ENCODE results near the gene XRCC5.

Gene XRCC5

DNA sequence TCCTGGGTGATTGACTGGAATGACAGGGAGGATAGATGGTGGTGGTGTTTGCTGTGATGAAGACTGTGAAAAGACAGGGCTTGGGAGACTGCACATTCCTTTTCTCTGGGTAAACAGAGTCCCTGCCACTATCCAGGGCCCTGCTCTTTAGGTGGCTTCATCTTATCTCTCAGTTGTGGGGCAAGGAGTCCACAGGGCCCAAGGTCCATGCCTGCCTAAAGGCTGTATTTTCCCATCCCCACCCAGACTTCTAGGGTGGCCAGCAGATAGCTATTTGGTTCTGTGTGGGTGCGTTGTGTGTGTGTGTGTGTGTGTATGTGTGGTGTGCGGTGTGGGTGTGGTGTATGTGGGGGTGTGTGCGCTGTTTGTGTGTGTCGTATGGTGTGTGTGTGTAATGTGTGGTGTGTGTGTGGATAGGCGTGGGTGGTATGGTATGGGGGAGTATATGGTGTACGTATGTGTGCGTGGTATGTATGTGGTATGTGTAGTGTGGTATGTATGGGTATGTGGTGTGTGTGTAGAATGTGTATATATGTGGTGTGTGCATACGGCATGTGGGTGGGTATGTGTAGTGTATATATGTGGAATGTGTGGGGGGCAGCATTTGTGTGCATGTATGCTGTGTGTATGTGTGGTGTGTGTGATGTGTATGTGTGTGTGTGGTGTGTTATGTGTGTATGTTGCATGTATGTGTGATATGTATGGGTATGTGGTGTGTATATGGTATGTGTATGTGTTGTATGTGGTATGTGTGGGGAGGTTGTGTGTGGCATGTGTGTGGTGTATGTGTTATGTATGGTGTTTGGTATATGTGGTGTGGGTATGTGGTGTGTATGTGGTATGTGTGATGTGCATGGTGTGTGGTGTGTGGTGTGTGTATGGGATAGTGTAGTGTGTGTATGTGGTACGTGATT lies 10.5 kb upstream of the XRCC5 start:
- FAIRE-seq: no peak

DNA sequence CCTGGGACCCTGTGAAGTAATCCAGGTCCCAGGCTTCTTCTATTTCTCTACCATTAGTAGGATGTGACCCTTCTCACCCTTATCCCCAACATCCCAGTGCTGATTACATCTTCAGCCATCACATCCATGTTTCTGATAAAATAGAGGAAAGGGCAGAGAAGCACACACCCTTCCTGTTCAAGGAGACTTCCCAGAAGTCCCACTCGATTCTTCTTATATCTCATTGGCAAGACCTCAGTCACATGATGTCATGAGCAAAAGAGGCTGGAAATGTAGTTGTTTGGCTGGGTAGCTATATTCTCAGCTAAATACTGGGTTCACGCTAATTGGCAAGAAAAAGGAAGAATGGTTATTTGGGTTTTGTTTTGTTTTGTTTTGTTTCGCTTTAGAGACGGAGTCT lies 8.0 kb upstream of the XRCC5 start:
- FAIRE-seq: no peak
- no peak for DNase-seq (ENCODE audit: insufficient read length, low spot score)
- TF ChIP-seq, protein P1, sequence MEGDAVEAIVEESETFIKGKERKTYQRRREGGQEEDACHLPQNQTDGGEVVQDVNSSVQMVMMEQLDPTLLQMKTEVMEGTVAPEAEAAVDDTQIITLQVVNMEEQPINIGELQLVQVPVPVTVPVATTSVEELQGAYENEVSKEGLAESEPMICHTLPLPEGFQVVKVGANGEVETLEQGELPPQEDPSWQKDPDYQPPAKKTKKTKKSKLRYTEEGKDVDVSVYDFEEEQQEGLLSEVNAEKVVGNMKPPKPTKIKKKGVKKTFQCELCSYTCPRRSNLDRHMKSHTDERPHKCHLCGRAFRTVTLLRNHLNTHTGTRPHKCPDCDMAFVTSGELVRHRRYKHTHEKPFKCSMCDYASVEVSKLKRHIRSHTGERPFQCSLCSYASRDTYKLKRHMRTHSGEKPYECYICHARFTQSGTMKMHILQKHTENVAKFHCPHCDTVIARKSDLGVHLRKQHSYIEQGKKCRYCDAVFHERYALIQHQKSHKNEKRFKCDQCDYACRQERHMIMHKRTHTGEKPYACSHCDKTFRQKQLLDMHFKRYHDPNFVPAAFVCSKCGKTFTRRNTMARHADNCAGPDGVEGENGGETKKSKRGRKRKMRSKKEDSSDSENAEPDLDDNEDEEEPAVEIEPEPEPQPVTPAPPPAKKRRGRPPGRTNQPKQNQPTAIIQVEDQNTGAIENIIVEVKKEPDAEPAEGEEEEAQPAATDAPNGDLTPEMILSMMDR (IDR thresholded peaks at IDR 0.05; ENCODE audit: insufficient read depth, missing control alignments): no peak

More for the DNA sequence above, 10.5 kb upstream of the XRCC5 start:
- TF ChIP-seq, protein P1 (IDR thresholded peaks at IDR 0.05; ENCODE audit: insufficient read depth, missing control alignments): no peak
- no peak for DNase-seq (ENCODE audit: insufficient read length, low spot score)

DNA sequence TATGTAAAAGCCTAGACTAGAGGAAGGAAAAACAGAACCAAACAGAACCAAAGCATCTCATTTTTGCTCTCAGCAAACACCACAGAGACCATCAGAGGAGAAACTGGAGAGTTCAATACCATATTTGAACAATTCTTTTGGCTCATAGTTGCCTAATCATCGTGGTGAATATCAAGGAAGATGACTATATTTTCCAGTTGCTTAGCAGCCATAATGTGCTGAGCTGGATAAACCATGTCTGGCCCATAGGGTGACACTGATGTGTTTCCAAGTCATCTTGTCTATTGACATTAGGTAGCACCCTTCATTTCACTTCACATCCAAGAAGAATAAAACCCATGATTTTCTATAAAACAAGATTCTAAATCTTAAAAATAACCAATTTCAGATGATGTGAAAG lies 5.9 kb upstream of the XRCC5 start:
- FAIRE-seq: no peak
- TF ChIP-seq, protein P1 (IDR thresholded peaks at IDR 0.05; ENCODE audit: insufficient read depth, missing control alignments): no peak
- no peak for DNase-seq (ENCODE audit: insufficient read length, low spot score)

DNA sequence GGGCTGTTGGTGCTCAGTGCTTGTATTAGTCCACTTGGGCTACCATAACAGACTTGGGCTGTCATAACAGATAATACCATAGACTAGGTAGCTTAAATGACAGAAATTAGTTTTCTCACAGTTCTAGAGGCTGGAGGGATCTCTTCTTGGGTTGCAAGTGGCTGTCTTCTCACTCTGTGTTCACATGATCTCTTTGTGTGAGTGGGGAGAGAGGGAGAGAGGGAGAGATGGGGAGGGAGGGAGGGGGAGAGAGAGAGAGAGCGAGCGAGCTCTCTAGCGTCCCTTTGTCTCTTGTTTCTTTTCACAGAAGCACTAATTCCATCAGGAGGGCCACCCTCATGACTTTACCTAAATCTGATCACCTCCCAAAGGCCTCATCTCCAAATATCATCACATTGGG lies 4.5 kb upstream of the XRCC5 start:
- no peak for FAIRE-seq

DNA sequence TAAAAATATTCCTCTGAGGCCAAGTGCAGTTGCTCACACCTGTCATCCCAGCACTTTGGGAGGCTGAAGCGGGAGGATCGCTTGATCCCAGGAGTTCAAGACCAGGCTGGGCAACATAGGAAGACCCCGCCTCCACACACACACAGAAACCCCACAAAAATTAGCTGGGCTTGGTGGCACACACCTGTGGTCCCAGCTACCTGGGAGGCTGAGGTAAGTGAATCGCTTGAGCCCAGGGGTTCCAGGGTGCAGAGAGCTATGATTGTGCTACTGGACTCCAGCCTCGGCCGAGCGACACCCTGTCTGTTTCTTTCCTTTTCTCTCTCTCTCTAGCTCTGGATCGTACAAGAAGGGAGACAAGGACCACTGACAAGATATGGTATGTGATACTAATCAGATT lies 1.8 kb upstream of the XRCC5 start:
- FAIRE-seq: no peak

More for the DNA sequence above, 4.5 kb upstream of the XRCC5 start:
- TF ChIP-seq, protein P1 (IDR thresholded peaks at IDR 0.05; ENCODE audit: insufficient read depth, missing control alignments): no peak
- no peak for DNase-seq (ENCODE audit: insufficient read length, low spot score)

DNA sequence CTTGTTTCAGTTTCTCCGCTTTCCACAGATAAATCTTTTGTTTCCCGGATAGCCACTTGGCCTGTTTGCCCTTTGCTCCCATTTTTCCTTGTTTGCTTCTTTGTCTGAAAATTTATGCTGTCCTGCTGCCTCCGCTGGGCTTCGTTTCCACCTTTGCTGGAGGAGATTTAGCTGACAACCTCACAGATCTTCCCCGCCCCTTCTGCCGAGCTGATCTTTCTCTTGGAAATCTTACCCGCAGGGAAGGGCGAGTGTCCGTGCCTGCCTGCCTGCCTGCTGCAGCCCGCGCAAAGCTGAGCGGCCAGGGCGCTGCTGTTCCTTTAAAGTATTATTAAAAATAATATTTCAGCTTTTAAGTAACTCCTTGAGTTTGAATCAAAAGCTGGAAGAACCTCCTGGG lies 1.4 kb upstream of the XRCC5 start:
- TF ChIP-seq, protein P1 (IDR thresholded peaks at IDR 0.05; ENCODE audit: insufficient read depth, missing control alignments): no peak
- no peak for FAIRE-seq
- DNase-seq (ENCODE audit: insufficient read length, low spot score): no peak

More for the DNA sequence above, 1.8 kb upstream of the XRCC5 start:
- TF ChIP-seq, protein P1 (IDR thresholded peaks at IDR 0.05; ENCODE audit: insufficient read depth, missing control alignments): no peak
- no peak for DNase-seq (ENCODE audit: insufficient read length, low spot score)

All from D721Med (cell line).